GM06990 (cell line): ENCODE measurements around the gene TNIK.

Source experiments
- DNase-seq: peaks from one replicate; pipeline ENCODE4 v3.0.0-alpha.2; 2011; ENCODE audit not compliant: insufficient read length; ENCODE audit errors: extremely low read depth
- H3K27me3 ChIP-seq: replicated peaks from 2 replicates; pipeline ENCODE4 v1.6.0; 2011; ENCODE audit warnings: low read length; ENCODE audit not compliant: control insufficient read depth, insufficient read depth
- H3K36me3 ChIP-seq: 2 replicates; pipeline ENCODE4 v1.5.1; 2011; ENCODE audit warnings: low read length; ENCODE audit not compliant: control insufficient read depth, insufficient read depth
- H3K4me3 ChIP-seq: replicated peaks from 2 replicates; pipeline ENCODE4 v1.5.1; 2011; ENCODE audit warnings: low read depth, mild to moderate bottlenecking, control low read depth, low read length
- CTCF ChIP-seq: IDR thresholded peaks from 2 replicates; pipeline ENCODE4 v1.5.1; 2011; ENCODE audit warnings: low read length, control low read depth, mild to moderate bottlenecking, inconsistent platforms; ENCODE audit not compliant: insufficient read depth, poor library complexity, severe bottlenecking

Gene TNIK

DNA sequence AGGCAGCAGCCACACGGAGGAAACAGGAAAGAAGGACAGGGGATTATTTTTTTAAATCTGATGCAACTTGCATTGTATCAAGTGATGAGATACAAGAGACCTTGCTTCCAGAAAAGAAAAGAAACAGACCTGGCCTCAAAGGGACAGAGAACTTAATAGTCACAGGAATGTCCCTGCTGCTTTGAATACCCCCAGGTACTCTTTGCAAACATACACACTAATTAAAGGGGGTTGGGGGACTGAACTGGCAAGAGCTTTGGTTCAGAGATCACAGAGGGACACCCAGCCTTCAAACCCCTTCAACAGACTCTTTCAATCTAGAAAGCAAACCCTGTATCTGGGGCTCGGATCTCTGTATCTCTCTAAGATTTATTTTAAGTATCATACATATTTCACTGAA lies 18.0 kb downstream of the TNIK start:
- no peak overlapping the region for H3K4me3 ChIP-seq
- DNase-seq, result no peak
- H3K36me3 ChIP-seq, result peaks cover 2% of the 10 kb centered on the region
- TF ChIP-seq CTCF, result no peak
- H3K27me3 ChIP-seq, result no peaks in the 10 kb centered on the region

DNA sequence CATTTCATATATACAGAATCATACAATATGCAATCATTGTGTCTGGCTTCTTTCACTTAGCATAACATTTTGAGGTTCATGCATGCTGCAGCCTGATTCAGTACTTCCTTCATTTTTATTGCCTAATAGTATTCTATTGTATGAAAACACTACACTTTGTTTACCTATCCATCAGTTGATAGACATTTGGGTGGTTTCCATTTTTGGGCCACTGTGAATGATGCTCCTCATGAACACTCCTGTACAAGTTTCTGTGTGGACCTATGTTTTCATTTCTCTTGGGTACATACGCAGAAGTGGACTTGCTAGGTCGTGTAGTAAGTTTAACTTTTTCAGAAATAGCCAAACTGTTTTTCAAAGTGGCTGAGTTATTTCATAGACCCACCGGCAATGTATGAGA lies 18.8 kb downstream of the TNIK start:
- no peak for TF ChIP-seq CTCF
- Histone ChIP-seq H3K27me3 (no peaks in the 10 kb centered on the region), H3K4me3 (no peak overlapping the region), H3K36me3 (peaks cover 2% of the 10 kb centered on the region)
- DNase-seq, result no peak

- Histone ChIP-seq H3K36me3 (peaks cover 2% of the 10 kb centered on the region), H3K27me3 (no peaks in the 10 kb centered on the region), H3K4me3 (no peak overlapping the region)
- no peak for TF ChIP-seq CTCF
- DNase-seq, result no peak
Measured at GRCh38 chr3:171439996-171440395, 20.2 kb downstream of the TNIK start.

GRCh38 chr3:171437115-171437756 lies 23.0 kb downstream of the TNIK start:
- DNase-seq, result no peak
- Histone ChIP-seq H3K4me3 (no peak overlapping the region), H3K36me3 (peaks cover 2% of the 10 kb centered on the region), H3K27me3 (no peaks in the 10 kb centered on the region)
- no peak for TF ChIP-seq CTCF

DNA sequence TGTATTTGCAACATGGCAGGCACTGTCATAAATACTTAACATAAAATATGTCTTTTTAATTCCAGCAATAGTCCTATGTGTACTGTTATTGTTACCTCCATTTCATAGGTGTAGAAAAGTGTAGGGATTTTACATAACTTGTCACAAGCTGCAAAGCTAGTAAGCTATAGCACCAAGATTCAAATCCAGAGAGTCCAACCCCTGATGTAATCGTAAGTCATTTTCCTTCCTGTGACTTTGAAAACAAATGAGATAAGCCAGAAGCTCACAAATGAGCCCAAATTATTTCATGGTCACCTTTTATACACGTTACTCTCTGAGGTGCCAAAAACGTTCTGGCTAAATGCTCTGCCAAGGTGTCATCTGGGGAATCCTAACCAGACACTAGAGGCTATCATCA lies 23.8 kb downstream of the TNIK start:
- DNase-seq, result no peak
- H3K4me3 ChIP-seq, result no peak overlapping the region
- TF ChIP-seq CTCF, result no peak
- H3K27me3 ChIP-seq, result no peaks in the 10 kb centered on the region
- peaks cover 2% of the 10 kb centered on the region for H3K36me3 ChIP-seq

DNA sequence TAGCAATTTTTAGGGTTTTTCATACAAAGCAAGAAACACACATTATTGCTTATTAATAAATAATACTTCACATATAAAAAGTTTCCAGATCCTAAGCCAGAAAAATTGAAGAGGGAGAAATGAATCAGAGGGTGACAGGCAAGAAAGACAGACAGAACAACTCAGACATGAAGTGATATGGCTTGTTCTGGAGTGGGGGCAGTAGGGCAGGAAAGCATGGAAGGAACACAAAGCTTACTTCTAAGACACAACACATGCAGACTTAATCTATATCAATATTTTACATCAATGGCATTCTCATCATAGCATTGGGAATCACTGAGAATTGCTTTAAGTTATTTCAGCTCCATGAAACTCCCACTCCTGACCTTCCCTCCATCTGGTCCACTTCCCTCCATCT lies 24.4 kb downstream of the TNIK start:
- Histone ChIP-seq H3K27me3 (no peaks in the 10 kb centered on the region), H3K36me3 (peaks cover 2% of the 10 kb centered on the region), H3K4me3 (no peak overlapping the region)
- no peak for DNase-seq
- no peak for TF ChIP-seq CTCF
